Measurements from ENCODE around the gene UNC119B.
A peak's percentile ranks its signal among the peaks of the same experiment; 100 is the strongest.

The UNC119B gene

DNA sequence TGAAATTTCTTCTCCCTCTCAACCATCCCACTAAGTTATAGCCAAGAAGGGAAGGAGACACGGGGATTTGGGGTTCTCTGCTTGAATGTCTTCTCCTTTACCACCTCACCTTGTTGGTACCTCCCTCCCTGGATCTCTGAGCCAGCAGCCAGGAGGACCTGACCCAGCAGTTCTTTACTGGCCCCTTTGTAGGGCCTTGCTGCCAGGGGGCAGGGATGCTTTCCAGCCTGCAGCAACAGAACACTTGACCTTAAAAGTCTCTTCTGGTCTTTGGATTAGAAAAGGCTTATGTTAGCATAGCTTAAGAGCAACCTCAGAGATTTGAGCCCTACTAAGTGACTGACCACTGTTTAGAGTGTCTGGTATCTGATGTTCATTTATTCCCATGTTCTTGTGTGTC, 12.9 kb upstream of the UNC119B start:
- Mint-ChIP-seq H3K9me3 (no peaks in the 10 kb centered on the region), H3K4me1 (ENCODE audit: low read depth) (peaks cover 14% of the 10 kb centered on the region), H3K27ac (no peak overlapping the region), H3K27me3 (ENCODE audit: low read depth) (no peaks in the 10 kb centered on the region), H3K36me3 (ENCODE audit: low read depth) (peaks cover 66% of the 10 kb centered on the region), H3K4me3 (no peak overlapping the region)
- DNase-seq (ENCODE audit: low spot score): no peak

DNA sequence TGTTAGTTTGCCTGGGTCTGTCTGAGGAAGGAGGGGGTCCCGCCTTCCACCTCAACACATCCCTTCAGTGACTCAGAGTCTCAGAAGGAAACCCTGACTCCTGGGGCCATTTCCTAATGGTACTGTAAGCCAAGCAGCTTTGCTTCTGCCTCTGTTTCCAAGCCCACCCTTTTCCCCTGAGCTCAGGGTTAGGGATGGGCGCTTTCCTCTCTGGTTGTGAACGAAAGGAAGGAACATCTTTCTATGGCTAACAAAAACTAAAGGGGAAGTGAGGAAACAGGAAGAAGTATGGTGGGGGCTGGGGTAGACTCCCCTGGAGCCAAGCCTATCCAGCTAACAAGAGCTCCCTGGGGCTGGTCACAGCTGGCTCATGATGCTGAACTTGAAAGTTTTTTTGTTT, 11.6 kb upstream of the UNC119B start:
- DNase-seq (ENCODE audit: low spot score): no peak
- Mint-ChIP-seq H3K36me3 (ENCODE audit: low read depth) (peaks cover 62% of the 10 kb centered on the region), H3K4me3 (no peak overlapping the region), H3K27me3 (ENCODE audit: low read depth) (no peaks in the 10 kb centered on the region), H3K27ac (no peak overlapping the region), H3K4me1 (ENCODE audit: low read depth) (peaks cover 4% of the 10 kb centered on the region), H3K9me3 (no peaks in the 10 kb centered on the region)

DNA sequence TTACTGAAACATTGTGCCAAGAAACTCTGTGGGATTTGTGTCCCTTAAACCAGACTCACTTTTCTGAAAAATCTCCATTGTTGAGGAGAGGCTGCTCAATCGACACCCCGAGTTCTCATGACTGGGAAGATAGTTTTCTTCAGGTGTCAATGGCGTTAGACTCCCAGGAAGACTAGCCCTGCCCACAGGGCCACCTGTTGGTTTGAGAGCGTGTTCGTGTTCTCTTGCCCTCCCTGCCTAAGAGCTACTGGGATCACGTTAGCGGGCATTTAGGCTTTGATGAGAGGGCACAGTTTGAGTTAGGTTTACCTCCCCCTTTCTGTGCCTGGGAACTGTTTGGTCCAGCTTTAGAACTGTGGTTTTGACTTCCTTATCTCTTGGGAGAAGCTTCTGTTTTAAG, 10.7 kb upstream of the UNC119B start:
- Mint-ChIP-seq H3K4me3 (no peak overlapping the region), H3K36me3 (ENCODE audit: low read depth) (peaks cover 55% of the 10 kb centered on the region), H3K4me1 (ENCODE audit: low read depth) (peaks cover 2% of the 10 kb centered on the region), H3K27ac (no peak overlapping the region), H3K27me3 (ENCODE audit: low read depth) (no peaks in the 10 kb centered on the region), H3K9me3 (no peaks in the 10 kb centered on the region)
- no peak for DNase-seq (ENCODE audit: low spot score)

DNA sequence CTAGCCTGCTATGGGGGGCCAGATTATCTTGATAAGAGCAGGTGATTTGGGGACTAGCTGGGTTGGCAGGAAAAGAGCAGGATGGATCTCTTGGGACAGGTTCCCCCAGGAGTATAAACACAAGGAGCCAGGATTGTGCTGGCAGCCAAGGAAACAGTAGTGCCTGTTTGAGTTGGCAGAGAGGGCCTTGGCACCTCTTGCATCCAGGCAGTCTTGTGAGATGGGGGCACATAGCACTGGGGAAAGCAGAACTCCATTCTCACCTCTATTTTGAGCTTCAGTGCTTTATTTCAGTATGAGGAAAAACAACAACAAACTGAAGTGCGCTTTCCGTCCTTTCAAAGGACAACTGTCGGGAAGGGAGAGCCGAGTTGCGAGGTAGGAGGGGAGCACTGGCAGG, 9.4 kb upstream of the UNC119B start:
- DNase-seq (ENCODE audit: low spot score): no peak
- no peak overlapping the region for H3K27ac Mint-ChIP-seq
- H3K9me3 Mint-ChIP-seq: no peaks in the 10 kb centered on the region
- H3K27me3 Mint-ChIP-seq (ENCODE audit: low read depth): no peaks in the 10 kb centered on the region
- peaks cover 2% of the 10 kb centered on the region for H3K4me1 Mint-ChIP-seq (ENCODE audit: low read depth)
- peaks cover 46% of the 10 kb centered on the region for H3K36me3 Mint-ChIP-seq (ENCODE audit: low read depth)
- H3K4me3 Mint-ChIP-seq: no peak overlapping the region

DNA sequence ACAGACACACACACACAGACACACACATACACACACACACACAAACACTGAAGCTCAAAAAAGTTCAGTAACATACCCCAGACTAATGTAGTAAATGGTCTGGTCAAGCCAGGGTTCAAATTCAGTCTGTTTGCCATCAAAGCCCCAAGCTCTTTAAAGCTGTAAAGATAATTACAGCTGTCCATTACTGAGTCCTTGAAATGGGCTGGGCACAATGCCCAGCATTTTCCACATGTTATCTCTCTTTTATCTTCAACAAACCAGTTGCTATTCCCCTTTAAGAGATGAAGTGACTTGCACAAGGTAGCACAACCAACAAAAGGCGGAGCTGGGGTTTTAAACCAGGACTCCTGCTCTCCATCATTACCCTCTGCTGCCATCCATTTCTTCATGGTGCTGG, 7.6 kb upstream of the UNC119B start:
- Mint-ChIP-seq H3K4me1 (ENCODE audit: low read depth) (no peaks in the 10 kb centered on the region), H3K4me3 (no peak overlapping the region), H3K9me3 (no peaks in the 10 kb centered on the region), H3K27me3 (ENCODE audit: low read depth) (no peaks in the 10 kb centered on the region), H3K36me3 (ENCODE audit: low read depth) (peaks cover 29% of the 10 kb centered on the region), H3K27ac (no peak overlapping the region)
- no peak for DNase-seq (ENCODE audit: low spot score)

DNA sequence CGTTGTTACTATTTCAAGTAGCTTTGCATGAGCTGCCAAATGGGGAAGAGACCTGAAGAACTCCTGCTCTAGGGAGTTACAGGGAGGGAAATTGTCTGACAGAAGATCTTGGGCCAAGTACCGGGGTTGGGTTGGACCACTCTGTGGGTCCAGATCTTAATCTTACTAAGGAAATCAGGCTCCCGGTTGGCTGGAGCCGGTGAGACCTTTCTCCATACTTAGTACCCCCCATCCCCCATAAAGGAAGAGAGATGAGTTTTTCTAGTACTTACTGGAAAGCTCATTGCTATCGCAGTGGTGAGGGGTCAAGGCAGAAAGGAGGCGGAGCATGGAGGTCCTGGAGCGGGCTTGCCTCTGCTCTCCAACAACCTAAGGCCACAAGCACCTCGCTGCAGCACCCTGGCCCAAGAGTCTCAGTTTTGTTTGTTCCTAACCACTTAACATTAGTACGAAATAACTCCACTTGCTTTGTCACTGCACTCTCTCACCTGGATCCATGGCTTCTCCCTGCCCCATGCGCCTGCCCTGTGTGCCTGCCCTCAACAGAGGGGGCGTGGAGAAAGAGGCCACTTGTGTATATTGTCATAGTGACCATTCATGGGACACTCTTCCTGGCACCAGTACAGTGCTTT, 6.8 kb upstream of the UNC119B start:
- no peak for DNase-seq (ENCODE audit: low spot score)
- peaks cover 26% of the 10 kb centered on the region for H3K36me3 Mint-ChIP-seq (ENCODE audit: low read depth)

DNA sequence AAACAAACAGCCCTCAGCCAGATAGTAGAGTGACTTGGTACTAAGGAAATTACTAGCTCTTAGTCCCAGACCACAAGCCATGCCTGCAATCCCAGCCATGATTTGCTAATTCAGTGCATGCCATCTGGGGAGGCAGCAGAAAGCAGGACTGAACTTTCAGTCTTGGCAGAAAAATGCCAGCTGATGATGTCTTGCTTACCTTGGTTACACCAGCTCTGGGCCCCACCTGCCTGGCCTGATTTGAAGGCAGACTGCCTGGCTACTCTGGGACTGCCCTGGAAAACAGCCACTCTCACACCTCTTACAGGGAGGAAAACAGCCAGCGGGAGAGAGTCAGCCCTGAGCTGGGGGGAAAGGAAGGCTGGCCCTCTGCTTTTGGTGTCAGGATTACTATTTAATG, 4.6 kb upstream of the UNC119B start:
- Mint-ChIP-seq H3K4me1 (ENCODE audit: low read depth) (peaks cover 4% of the 10 kb centered on the region), H3K9me3 (no peaks in the 10 kb centered on the region), H3K27ac (no peak overlapping the region), H3K36me3 (ENCODE audit: low read depth) (peaks cover 15% of the 10 kb centered on the region), H3K4me3 (no peak overlapping the region), H3K27me3 (ENCODE audit: low read depth) (no peaks in the 10 kb centered on the region)
- DNase-seq (ENCODE audit: low spot score): no peak

More for the DNA sequence above, 6.8 kb upstream of the UNC119B start:
- no peak overlapping the region for H3K4me3 Mint-ChIP-seq
- H3K9me3 Mint-ChIP-seq: no peaks in the 10 kb centered on the region
- no peak overlapping the region for H3K27ac Mint-ChIP-seq
- no peaks in the 10 kb centered on the region for H3K4me1 Mint-ChIP-seq (ENCODE audit: low read depth)
- H3K27me3 Mint-ChIP-seq (ENCODE audit: low read depth): no peaks in the 10 kb centered on the region

DNA sequence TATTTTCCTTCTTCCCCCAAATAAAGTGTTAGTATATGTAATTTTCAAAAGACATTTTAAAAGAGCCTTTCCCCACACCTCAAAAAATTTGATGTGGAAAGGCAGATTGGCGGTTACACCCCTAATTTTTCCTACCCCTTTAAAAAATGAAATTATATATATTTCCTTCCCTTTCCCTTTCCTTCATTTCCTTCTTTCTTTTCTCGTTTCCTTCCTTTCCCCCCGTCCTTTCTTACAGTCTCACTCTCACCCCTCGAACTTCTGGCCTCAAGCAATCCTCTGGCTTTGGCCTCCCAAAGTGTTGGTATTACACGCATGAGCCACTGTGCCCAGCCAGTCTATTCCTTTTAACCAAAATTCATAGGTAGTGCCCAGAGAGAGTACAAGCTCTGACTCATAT, 4.2 kb upstream of the UNC119B start:
- no peak for DNase-seq (ENCODE audit: low spot score)
- Mint-ChIP-seq H3K36me3 (ENCODE audit: low read depth) (peaks cover 11% of the 10 kb centered on the region), H3K4me1 (ENCODE audit: low read depth) (peaks cover 4% of the 10 kb centered on the region), H3K27ac (no peak overlapping the region), H3K4me3 (no peak overlapping the region), H3K27me3 (ENCODE audit: low read depth) (no peaks in the 10 kb centered on the region), H3K9me3 (no peaks in the 10 kb centered on the region)

DNA sequence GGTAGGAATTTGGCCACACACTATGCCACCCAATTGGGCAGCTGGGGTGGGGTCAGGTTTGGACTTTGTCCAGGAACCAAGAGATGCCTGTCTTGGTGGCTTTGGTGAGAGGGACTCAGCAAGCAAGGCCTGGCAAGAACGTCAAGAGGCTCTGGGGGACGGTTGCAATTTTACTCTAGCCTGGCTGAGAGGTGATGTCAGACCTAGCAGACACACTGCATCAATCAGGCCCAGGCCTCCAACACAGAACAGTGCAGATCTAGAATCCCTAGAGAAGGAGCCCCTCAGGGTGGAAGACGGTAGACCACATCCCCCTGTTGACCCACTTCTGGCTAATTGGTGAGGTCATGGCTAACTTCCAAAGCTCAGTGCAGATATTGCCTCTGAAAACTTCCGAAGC, 1.6 kb upstream of the UNC119B start:
- Mint-ChIP-seq H3K36me3 (ENCODE audit: low read depth) (peaks cover 8% of the 10 kb centered on the region), H3K4me1 (ENCODE audit: low read depth) (peaks cover 25% of the 10 kb centered on the region), H3K27me3 (ENCODE audit: low read depth) (no peaks in the 10 kb centered on the region), H3K27ac (no peak overlapping the region), H3K9me3 (no peaks in the 10 kb centered on the region), H3K4me3 (no peak overlapping the region)
- DNase-seq (ENCODE audit: low spot score): no peak

DNA sequence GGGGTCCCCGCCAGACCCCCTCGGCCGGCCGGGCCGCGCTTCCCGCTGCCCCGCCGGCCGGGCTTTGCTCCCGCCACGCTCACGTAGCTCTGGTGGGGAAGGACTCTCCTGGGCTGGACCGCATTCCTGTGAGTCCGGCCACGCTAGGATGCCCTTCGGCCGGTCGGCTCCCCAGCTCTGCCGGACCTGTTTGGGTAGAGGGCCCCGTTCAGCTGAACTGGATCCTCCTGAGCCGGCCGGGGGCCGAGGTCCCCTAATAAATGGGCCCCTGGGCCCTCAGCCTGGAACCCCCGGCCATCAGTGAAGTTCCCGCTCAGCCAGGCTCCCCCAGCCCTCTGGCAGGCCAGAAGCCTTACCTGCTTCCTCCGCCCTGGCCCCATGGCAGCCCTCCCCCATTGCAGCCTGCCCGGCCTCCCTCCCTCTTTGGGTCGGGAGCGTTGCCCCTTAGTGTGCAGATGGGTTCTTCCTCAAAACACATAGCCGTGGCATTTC, 593 bp downstream of the UNC119B start:
- Mint-ChIP-seq H3K4me3 (peak overlapping the region; percentile 93), H3K36me3 (ENCODE audit: low read depth) (peaks cover 18% of the 10 kb centered on the region), H3K27ac (peak overlapping the region; percentile 83), H3K4me1 (ENCODE audit: low read depth) (peaks cover 29% of the 10 kb centered on the region), H3K9me3 (no peaks in the 10 kb centered on the region), H3K27me3 (ENCODE audit: low read depth) (no peaks in the 10 kb centered on the region)
- DNase-seq (ENCODE audit: low spot score): no peak

DNA sequence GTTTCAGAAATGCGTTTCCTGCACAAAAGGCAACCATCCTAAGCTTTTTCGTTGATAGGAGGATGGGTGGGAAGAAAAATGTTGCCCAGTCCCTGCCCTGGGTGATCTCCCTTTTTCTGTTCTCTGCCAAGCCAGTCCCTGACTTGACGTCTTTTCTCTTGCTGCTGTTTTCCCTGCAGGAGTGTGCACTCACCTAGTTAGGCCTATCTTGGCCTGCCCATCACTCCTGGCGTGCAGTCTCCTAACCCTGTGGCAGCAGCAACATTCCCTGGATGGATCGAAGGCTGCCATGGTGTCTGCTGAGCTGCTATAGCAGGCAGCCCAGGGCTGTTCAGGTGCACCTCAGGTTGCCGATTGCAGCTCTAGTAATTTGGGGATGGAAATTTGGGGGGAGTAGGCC, 1.2 kb downstream of the UNC119B start:
- Mint-ChIP-seq H3K27me3 (ENCODE audit: low read depth) (no peaks in the 10 kb centered on the region), H3K9me3 (no peaks in the 10 kb centered on the region), H3K36me3 (ENCODE audit: low read depth) (peaks cover 20% of the 10 kb centered on the region), H3K4me1 (ENCODE audit: low read depth) (peaks cover 29% of the 10 kb centered on the region), H3K4me3 (peak overlapping the region; percentile 93), H3K27ac (peak overlapping the region; percentile 83)
- no peak for DNase-seq (ENCODE audit: low spot score)

DNA sequence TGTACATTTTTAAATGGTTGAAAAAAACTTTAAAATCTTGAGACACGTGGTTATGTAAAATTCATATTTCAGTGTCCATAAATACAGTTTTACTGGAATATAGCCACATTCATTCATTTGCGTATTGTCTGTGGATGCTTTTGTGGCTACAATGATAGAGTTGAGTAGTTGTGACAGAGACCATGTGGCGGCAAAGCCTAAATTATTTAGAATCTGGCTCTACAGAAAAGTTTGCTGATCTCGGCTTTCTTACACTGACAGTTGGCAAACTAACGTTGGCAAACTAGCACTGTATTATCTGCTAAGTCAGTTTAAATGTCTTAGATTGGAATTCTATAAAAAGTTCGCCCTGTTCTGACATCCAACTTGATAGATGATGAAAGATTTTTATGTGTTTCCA, 2.4 kb downstream of the UNC119B start:
- peak overlapping the region; percentile 93 for H3K4me3 Mint-ChIP-seq
- peaks cover 29% of the 10 kb centered on the region for H3K4me1 Mint-ChIP-seq (ENCODE audit: low read depth)
- no peaks in the 10 kb centered on the region for H3K27me3 Mint-ChIP-seq (ENCODE audit: low read depth)
- H3K27ac Mint-ChIP-seq: no peak overlapping the region
- no peak for DNase-seq (ENCODE audit: low spot score)
- peaks cover 28% of the 10 kb centered on the region for H3K36me3 Mint-ChIP-seq (ENCODE audit: low read depth)
- no peaks in the 10 kb centered on the region for H3K9me3 Mint-ChIP-seq

DNA sequence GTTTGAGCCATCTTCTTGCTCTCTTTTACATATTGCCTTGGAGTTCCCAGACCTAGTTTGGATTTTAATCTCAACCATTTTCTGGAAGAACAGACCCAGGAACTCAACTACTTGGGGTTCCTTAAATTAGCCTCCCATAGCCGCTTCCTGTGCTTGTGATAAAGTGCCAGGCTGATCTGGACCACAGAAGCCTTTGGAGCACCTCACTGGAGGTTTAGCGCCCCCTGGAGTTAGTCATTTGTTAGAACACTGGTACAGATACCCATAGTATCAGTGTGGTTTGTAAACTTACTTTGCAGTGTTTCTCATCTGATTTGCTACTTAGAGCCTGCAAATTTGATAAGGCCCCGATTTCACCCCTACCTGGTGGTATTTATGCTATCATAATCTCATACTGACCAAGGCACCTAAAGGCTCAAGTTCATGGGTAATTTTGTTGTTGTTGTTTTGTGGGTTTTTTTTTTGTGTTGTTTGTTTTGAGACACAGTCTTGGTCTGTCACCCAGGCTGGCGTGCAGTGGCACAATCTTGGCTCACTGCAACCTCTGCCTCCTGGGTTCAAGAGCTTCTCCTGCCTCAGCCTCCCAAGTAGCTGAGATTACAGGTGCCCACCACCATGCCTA, 3.7 kb downstream of the UNC119B start:
- Mint-ChIP-seq H3K36me3 (ENCODE audit: low read depth) (peaks cover 37% of the 10 kb centered on the region), H3K4me1 (ENCODE audit: low read depth) (peaks cover 36% of the 10 kb centered on the region), H3K4me3 (no peak overlapping the region), H3K27ac (no peak overlapping the region), H3K27me3 (ENCODE audit: low read depth) (no peaks in the 10 kb centered on the region), H3K9me3 (no peaks in the 10 kb centered on the region)
- DNase-seq (ENCODE audit: low spot score): peak; percentile 69

DNA sequence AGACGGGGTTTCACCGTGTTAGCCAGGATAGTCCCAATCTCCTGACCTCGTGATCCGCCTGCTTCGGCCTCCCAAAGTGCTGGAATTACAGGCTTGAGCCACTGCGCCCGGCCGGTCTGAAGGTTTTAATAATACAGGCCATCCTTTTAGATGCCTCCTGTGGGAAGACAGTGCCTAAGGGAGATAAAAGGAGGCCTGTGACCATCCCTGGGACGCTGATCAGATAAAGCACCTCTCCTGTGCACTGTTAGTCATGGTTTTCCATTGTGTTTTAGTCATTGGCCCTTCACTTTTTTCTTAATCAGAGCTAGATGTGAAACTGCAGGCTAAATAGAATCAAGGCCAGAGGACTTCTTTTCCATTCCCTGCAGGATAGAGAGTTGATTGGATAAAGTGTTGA, 7.8 kb downstream of the UNC119B start:
- Mint-ChIP-seq H3K9me3 (no peaks in the 10 kb centered on the region), H3K27me3 (ENCODE audit: low read depth) (no peaks in the 10 kb centered on the region), H3K4me1 (ENCODE audit: low read depth) (peaks cover 20% of the 10 kb centered on the region), H3K27ac (peak overlapping the region; percentile 55), H3K4me3 (no peak overlapping the region), H3K36me3 (ENCODE audit: low read depth) (peaks cover 62% of the 10 kb centered on the region)
- DNase-seq (ENCODE audit: low spot score): no peak

DNA sequence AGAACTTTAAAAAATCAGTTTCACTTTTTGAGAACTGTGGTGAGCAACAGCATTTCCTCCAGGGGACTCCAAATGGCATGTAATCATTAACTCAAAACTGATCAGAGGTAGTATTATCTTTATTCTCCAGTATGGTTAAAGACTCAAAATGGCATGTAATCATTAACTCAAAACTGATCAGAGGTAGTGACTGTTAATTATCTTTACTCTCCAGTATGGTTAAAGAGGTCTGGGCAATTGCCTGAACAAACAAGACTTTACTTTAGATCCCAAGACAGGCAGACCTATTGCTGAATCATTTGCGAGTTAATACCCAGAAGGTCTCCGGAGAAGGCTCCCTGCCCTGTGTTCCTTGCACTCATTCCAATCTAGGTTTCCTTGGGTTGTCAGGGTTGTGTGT, 8.8 kb downstream of the UNC119B start:
- Mint-ChIP-seq H3K36me3 (ENCODE audit: low read depth) (peaks cover 58% of the 10 kb centered on the region), H3K27ac (no peak overlapping the region)
- DNase-seq (ENCODE audit: low spot score): no peak

More for the DNA sequence above, 8.8 kb downstream of the UNC119B start:
- no peak overlapping the region for H3K4me3 Mint-ChIP-seq
- H3K4me1 Mint-ChIP-seq (ENCODE audit: low read depth): peaks cover 13% of the 10 kb centered on the region
- H3K9me3 Mint-ChIP-seq: no peaks in the 10 kb centered on the region
- no peaks in the 10 kb centered on the region for H3K27me3 Mint-ChIP-seq (ENCODE audit: low read depth)
